GM21367 (cell line): ENCODE results near the gene SHISA9.

Experiments
- ATAC-seq: cut with Tn5 transposase; IDR thresholded peaks from one replicate; pipeline ENCODE4 v1.9.1; 2021; ENCODE audit not compliant: unreplicated experiment

SHISA9 gene

GRCh38 chr16:13245713-13246377, 344.4 kb downstream of the SHISA9 start:
- no peak for ATAC-seq

GRCh38 chr16:13254998-13255614, 353.7 kb downstream of the SHISA9 start:
- no peak for ATAC-seq

DNA sequence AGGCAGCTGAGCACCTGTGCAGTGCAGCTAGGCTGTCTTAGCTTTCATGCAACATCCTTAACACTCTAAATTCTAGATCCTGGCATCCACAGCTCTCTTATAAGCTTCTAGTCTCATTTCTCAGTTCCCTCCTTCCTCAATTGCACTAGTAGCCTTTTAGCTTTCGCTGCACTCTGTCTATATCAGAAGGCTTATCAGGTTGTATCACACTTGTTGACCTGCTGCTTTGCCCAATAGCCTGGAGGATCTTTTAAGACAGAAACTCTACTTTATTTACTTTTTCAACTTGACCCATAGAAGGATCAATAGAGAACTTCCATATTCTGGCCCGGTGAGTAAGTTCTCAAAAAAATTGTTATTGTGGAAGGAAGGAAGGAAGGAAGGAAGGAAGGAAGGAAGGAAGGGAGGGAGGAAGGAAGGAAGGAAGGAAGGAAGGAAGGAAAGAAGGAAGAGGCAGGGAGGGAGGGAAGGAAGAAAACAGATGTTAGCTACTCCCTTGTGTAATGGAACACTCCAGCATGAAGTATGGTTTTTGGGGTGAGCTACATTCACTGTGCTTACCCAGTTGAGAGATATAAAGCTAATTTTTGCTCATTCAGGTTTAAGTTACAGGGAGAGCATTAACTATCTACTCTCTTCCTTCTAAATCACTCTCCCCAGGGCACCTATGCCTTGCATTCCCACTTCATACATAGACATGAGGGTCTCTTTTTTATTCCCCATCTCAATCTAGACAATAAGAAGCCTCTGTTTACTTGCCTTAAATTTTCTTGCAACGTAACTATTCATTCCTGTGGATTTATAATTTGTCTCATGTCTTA, 361.1 kb downstream of the SHISA9 start:
- ATAC-seq = no peak

GRCh38 chr16:13264749-13265552, 363.6 kb downstream of the SHISA9 start:
- no peak for ATAC-seq

DNA sequence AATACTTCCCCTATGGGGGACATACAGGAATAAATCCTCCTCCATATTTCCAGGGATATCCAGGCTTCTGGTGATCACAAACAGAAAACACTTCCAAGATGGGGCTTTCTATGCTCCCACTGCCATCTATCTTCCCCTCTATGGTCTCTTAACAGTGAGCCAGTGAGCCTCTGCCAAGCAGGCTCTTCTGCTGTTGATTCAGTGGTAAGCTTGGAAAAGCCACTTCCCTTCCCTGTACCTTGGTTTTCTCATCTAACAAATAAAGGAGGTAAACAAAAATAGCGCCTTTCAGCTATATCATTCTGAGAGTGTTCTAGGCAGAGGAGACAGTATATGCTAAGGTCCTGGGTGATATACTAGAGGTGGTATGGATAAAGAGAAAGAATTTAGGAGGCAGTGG, 368.0 kb downstream of the SHISA9 start:
- no peak for ATAC-seq

GRCh38 chr16:13269905-13270528, 368.6 kb downstream of the SHISA9 start:
- ATAC-seq = no peak

DNA sequence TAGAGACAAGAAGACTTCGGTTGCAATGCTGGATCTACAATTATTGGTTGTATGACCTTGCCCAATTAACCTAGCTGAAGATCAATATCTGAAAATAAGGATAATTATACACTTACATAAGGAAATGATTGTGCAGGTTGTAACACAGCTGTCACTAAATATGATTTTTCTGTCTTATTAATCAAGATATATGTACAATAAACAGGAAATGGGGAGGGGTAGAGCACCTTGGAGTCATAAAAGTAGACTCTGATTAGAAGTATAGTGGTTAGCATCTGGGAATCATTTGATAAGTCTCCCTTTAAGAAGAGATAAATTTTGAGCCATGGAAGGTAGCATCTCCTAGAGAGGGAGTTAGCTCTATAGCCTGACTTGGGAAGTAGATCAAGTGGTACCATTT, 369.2 kb downstream of the SHISA9 start:
- no peak for ATAC-seq

- ATAC-seq = no peak
Measured at GRCh38 chr16:13289515-13289914, 388.1 kb downstream of the SHISA9 start.
